LNCAP (cell line): ENCODE measurements around the gene PADI2.

Source experiments
- TF ChIP-seq, protein P1 (sequence below): fragments of 450-650 bp; IDR thresholded peaks from 2 replicates; pipeline ENCODE4 v1.5.1; 2017; ENCODE audit warnings: mild to moderate bottlenecking

PADI2 gene

DNA sequence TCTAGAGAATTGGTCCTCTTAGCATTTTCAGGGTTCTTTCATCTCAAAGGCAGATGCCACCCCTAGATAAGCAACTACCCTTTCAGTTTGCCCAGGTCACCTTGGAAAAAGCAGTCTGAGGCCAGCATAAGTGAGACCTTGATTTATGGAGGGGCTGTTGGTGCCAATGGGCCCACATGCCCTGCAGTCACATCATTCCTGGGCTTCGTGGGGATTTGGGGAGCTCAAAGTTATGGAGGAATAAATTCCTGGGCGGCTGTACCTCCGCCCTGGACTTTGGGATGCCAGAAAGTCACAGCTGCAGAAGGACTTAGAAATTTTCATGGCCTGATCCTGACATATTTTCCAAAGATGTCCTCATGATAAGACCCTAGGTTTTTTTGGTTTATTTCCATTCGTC is 62.7 kb downstream of the PADI2 start:
- TF ChIP-seq, protein P1, sequence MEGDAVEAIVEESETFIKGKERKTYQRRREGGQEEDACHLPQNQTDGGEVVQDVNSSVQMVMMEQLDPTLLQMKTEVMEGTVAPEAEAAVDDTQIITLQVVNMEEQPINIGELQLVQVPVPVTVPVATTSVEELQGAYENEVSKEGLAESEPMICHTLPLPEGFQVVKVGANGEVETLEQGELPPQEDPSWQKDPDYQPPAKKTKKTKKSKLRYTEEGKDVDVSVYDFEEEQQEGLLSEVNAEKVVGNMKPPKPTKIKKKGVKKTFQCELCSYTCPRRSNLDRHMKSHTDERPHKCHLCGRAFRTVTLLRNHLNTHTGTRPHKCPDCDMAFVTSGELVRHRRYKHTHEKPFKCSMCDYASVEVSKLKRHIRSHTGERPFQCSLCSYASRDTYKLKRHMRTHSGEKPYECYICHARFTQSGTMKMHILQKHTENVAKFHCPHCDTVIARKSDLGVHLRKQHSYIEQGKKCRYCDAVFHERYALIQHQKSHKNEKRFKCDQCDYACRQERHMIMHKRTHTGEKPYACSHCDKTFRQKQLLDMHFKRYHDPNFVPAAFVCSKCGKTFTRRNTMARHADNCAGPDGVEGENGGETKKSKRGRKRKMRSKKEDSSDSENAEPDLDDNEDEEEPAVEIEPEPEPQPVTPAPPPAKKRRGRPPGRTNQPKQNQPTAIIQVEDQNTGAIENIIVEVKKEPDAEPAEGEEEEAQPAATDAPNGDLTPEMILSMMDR: no peak

DNA sequence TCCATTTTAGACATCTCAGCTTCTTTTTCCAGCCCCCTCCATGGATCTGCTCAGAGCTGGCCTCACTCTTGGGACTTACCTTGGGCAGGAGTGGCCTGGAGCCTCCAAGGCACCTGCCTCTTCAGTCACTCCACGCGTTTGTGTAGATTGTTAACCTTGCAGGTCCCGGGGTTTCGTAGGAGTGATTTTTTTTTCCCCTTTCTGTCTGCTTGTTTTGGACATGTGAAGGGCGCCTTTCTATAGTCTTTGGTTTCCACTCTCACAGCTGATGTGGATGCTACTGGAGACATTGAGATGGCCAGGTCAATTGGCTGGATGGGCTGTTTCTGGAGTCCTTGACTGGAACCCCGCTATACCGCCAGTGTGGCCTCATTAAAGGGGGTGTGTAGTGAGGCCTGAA is 63.5 kb downstream of the PADI2 start:
- TF ChIP-seq, protein P1: no peak

DNA sequence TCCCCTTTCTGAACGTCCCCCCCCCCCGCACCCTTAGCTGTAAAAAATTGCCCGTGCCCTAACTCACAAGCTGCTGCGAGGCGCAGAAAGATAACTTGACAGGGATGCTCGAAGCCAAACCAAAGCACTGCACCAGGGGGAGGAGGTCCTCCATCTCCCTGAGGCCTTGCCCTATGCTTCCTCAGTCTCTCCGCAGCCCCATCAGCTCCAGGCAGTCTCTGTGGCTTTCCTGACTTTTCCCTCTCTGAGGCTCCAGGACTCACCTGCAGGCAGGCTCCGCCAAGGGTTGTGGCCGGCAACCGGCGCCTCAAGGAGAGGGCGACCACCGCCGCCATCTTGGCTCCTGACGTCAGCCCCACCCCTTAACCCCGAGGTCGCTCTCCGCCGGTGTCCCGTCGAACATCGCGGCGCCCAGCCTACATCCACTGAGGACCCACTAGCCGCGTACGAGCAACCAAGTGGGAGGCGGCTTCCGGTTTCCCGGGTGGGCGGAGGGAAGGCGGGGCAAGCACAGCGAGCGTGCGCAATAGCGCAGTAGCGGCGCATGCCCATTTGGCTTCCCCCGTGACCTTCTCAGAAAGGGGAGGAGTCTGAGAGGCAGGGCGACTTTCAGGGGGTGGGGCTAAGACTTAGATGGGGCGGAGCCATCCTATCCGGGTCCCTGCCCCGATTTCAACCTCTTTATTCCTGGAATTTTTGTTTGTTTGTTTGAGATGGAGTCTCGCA is 65.4 kb downstream of the PADI2 start, which contains the start of gene SDHB:
Gene SDHB, minus strand, starts transcription at position 348 of the 726 bp plus-strand sequence. Its CDS starts 13 bp downstream, at position 335.
- TF ChIP-seq, protein P1: no peak

DNA sequence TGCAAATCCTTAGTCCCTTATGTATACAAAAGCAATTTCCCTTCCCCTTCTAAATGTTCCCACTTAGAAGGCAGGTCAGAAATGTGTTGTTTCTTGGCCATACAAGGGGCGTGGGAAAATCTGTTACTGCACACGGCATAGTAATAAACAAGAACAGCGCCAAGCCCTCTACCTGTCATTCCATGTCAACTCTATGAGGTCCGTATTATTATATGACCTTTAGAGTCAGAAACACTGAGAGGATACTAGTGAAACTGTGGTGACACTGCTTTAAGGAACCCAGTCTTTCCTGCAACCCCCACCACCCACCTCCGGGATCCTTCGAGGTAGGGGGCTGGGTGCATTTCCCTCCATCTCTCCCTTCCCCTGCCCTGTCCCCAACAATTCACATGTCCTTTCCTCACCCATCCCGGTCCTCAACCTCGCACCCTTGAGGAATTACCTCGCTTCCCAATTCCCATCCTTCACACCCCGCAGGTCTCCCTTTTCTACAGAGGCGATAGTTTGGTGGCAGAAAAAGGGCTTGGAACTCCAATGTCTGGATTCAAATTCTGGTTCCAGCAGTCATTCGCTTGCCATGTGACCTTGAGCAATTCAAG is 66.1 kb downstream of the PADI2 start:
- TF ChIP-seq, protein P1: no peak

DNA sequence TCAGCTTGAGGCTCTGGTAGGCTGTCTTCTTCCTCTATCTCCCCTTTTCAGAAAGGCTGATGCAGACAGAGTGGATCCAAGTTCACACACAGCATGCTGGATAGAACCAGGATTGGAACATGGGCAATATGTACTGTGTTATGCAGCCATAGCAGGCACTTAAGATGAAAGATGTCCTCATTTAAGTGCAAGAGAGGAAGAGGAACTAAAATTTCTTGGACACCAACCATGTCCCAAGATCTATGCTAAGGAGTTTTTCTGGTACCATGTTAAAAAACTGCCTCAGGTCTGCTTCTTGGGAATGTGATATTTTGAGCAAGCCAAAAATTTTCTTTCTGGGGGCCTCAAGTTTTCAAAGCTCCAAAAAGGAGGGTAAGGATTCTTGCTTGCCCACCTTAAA is 66.6 kb downstream of the PADI2 start:
- TF ChIP-seq, protein P1: no peak

DNA sequence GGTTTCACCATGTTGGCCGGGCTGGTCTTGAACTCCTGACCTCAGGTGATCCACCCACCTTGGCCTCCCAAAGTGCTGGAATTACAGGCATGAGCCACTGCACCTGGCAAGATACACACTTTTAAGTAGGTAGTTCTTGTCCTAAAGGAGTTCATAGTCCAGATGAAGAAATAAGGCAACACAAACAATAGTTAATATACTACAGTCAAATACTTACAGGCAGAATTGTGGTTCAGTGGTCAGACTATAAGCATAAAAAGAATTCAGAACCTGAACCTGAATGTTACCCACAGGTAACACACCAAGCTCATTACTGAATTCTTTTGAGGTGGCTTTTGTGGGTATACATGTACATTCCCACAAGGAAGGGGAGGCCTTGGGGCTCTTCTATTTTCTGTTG is 67.2 kb downstream of the PADI2 start:
- TF ChIP-seq, protein P1: no peak

DNA sequence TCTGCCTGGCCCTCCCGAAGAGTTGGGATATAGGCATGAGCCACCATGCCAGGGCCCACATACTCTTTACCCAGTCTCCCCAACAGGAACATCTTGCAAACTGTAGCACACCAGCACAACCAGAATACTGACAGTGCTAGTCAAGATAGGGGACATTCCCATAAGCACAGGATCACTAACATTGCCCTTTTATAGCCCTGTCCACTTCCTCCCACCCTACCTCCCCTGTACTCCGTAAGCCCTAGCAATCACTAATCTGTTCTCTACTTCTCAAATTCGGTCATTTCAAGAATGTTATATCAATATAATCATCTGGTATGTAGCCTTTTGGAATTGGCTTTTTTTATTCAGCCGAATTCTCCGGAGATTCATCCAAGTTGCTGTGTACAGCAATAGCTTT is 71.3 kb downstream of the PADI2 start:
- TF ChIP-seq, protein P1: no peak
